Limb (tissue), 2 donors: ENCODE measurements around the gene CDR2L.
"Not testable (repeated sequence)": the region's sequence is repeated elsewhere in the genome, so short reads cannot be mapped to it uniquely, and the experiment has no call there.

ENCODE experiments used
- DNase-seq, 2 donors: peaks; one replicate each; pipeline ENCODE4 v3.0.0-alpha.2; 2016; ENCODE audit errors: extremely low spot score in 2 of 2

The CDR2L gene

DNA sequence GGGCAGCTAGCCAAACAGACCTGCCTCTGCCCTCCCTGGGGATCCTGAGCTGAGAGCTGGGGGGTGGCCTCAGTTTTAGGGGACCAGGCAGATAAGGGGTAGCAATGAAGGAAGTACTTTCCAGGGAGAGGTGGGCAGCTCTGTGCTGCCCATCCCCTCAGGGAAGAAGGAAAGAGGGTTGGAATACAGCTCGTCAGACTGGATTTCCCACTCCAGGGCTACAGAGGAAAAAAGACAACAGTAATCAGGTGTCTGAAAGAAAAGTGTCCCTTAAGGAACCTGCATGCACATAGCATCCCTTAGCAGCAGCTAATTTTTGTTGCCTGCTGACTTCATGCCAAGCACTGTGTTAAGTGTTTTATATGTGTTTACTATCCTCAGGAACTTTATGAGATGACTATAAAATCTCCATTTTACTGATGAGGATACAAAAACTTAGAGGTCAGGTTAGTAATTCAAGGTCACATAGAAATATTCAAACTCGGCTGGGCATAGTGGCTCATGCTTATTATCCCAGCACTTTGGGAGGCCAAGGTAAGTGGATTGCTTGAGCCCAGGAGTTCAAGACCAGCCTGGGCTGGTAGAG lies 21.8 kb downstream of the CDR2L start:
- DNase-seq: no peak

- DNase-seq: peak; percentile 59 to 66
These were observed 23.4 kb downstream of the CDR2L start for GRCh38 chr17:75010683-75011400.

- peak; percentile 76 to 87 for DNase-seq
These were observed 24.1 kb downstream of the CDR2L start for GRCh38 chr17:75011401-75012095.

DNA sequence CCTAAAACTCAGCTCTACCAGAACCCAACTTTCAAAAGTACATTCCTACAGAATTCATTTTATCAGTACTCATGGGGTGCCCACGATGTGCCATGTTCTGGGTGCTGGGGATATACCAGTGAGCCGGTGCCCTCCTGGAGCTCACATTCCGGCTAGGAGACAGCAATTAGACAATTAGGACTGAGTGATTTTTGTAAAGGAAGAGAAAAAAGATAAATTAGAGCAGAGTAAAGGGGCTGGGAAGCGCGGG lies 24.6 kb downstream of the CDR2L start:
- DNase-seq: no peak

DNA sequence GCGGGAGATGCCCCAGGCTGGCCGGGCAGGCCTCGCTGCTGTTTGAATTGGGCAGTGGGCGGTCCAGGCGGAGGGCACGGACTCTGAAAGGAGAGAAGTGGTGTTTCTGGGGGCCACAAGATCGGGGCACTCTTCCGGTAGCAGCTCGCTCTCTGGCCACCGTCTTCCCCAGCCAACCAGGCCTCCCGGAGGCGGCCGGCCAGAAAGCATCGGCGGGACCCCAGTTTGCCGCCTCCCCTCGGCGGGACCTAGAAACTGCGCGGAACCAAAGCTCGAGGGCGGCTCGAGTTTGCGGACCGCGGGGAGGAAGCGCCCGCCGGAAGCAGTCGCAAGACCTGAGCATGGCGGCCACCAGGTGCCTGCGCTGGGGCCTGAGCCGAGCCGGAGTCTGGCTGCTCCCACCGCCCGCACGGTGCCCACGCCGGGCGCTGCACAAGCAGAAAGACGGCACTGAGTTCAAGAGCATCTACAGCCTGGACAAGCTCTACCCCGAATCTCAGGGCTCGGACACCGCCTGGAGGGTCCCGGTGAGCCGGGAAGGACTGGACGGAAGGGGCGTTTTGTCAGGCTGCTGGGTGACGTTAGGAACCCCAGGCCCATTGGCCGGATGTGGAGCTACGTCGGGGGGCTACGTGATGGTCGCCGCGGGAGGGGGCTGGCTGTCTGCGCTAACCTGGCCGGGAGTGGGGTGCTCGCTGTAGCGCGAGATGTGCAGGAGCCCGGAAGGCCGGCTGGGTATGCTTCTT lies 25.1 kb downstream of the CDR2L start, which contains the start of gene MRPL58:
TSS of gene MRPL58 (plus strand) at position 325 of the 746 bp plus-strand sequence. CDS start at position 342, 17 bp downstream.
- peak; percentile 88 to 92 for DNase-seq

- DNase-seq: no peak
These were observed 25.7 kb downstream of the CDR2L start for GRCh38 chr17:75013092-75013559.

DNA sequence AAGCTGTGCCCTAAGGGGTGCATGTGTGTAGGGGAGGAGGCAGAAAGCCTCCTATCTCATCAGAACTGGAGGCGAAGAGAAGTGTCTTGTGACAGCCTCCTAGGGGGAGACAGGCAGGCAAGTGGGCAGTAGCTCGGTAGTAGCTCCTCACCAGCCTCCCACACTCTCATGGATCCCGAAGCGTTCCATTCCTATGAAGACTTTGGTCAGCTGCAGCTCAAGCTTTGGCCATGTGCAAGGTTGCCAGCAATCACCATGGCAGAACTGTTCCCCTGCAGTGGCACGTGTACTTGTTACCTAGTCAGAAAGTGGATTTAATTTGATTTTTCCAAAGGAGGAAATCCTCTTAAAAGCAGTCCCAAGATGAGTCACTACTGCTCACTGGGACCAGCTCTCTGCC lies 31.7 kb downstream of the CDR2L start:
- no peak for DNase-seq

DNA sequence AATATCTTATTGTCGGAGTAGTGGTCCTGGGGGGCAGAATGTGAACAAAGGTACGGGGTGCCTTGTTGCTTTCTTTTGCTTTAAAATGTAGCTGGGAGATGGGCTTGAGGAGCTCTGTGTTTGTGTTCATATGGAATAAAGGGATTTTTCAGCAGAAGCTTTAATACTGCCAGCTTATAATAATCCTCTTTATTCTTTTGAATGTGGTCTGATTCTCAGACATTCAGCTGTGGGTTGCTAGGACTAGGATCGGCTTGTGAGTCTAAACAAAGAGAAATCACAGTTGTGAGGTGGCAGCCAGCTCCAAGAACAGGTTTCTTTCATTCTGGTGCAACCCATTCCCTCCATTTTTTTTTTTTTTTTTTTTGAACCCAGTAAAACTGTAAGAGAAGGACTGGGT lies 32.3 kb downstream of the CDR2L start:
- DNase-seq: no peak

DNA sequence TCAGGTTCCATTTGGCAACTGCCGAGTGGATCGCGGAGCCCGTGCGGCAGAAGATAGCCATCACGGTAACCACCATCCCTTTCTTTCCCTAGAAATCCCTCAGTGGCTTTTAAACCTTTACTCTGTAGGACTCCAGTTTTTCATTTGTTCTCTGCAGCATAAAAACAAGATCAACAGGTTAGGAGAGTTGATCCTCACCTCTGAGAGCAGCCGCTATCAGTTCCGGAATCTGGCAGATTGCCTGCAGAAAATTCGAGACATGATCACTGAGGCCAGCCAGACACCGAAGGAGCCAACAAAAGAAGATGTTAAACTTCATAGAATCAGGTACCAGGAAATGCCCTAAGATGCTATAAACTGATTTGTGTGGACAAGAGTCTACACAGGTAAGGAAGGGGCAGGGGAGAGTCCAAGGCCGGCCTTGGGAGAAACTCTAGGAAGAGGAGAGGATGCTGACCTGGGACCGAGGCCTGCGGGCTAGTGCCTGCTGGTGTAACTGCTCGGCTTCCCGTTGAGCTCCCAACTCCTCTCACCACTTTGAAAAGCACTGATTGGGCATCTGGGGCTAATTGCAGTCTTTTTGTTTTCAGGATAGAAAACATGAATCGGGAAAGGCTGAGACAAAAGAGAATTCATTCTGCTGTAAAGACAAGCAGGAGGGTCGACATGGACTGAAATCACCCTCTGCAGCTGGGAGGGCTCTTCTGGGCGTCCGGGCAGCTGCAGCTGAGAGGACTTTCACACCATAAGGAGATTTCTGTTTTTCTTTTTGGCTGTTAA lies 33.1 kb downstream of the CDR2L start:
- DNase-seq: no peak

GRCh38 chr17:75024686-75025397 lies 37.4 kb downstream of the CDR2L start:
- no peak for DNase-seq

DNA sequence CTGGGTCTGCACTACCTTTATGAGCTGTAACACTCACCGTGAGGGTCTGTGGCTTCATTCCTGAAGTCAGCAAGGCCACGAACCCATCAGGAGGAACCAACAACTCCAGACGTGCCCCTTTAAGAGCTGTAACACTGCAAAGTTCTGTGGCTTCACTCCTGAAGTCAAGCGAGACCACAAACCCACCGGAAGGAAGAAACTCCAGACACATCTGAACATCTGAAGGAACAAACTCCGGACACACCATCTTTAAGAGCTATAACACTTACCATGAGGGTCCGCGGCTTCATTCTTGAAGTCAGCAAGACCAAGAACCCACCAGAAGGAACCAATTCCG lies 37.9 kb downstream of the CDR2L start:
- not testable (repeated sequence) for DNase-seq

- not testable (repeated sequence) for DNase-seq
These were observed 39.2 kb downstream of the CDR2L start for GRCh38 chr17:75026650-75027049.

DNA sequence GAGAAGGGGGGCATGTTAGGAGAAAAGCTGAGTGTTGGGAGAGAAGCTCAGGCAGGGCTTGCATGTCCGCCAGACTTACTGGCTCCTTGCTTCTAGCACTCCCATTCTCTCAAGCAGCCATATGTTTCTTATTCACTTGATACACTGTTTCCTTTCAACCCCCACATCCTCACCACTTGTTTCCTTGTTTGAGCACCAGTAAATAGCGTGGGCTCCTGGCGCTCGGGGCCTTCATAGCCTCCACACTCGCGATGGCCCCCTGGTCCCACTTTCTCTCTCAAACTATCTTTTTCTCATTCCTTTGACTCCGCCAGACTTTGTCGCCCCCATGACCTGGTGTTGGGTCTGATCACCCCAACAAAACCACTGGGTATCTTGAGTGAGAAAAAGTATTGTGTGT lies 42.7 kb downstream of the CDR2L start:
- no peak for DNase-seq

GRCh38 chr17:75031972-75032719 lies 44.7 kb downstream of the CDR2L start:
- peak; percentile 73 to 81 for DNase-seq

- DNase-seq: no peak
These were observed 45.4 kb downstream of the CDR2L start for GRCh38 chr17:75032720-75033280.

DNA sequence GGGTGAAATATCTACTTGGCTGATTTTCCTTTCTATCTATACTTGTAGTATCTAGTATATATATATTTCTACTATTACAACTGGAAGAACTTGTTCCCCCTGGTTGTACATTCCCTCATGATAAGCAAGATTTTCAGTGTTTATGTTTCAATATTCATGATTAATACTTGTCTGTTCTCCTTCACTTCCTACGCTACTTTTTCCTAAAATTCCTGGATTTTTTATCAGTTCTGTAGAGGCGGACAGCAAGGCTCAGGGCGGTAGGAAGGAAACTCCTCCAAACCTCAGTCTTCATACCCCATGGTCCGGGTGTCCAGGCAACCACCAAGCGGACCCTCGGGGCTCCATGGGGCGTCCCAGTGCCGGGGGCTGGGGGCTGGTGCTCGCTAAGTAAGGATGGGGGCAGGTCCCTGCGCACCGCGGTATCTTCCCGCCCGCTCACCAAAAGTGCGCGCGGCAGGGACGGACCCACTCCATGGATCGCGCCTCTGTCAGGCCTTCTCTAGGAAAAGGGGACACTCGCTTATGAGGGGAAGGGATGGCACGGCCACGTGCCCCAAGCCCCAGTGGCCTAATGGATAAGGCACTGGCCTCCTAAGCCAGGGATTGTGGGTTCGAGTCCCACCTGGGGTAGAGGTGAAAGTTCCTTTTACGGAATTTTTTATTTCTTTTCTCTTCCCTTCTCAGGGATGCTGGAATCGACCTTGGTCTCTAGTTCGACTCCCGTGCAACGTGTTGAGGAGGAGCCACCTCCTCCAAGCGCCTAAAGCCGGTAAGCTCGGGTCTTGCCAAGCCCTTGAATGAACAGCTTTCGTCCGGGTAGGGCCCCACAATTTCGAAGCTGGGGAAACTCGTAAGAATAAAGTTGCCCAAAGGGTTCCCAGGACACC lies 46.2 kb downstream of the CDR2L start:
- DNase-seq: peak; percentile 92 to 98

GRCh38 chr17:75034236-75034908 lies 46.9 kb downstream of the CDR2L start:
- DNase-seq: peak; percentile 86 to 95

- peak; percentile 67 to 84 for DNase-seq
These were observed 49.3 kb downstream of the CDR2L start for GRCh38 chr17:75036643-75037268.
